Breast epithelium (tissue), 3 donors: ENCODE results near the gene EEF1AKMT2.

ENCODE experiments used
- POLR2A ChIP-seq: fragments of 450-650 bp; IDR thresholded peaks from one replicate; pipeline ENCODE4 v1.6.1; 2016; ENCODE audit warnings: antibody characterized with exemption, mild to moderate bottlenecking, moderate library complexity
- POLR2AphosphoS5 ChIP-seq, 3 donors: sonication (generic); formaldehyde crosslinking; IDR thresholded peaks; one replicate each; pipeline ENCODE4 v1.6.1; 2017; ENCODE audit warnings: antibody characterized with exemption in 3 of 3
- TF ChIP-seq, protein P1 (sequence below), 3 donors: fragments of 450-650 bp; IDR thresholded peaks; one replicate each; pipeline ENCODE4 v1.5.1; 2016 to 2017; ENCODE audit warnings: antibody characterized with exemption in 3 of 3, mild to moderate bottlenecking in 3 of 3, moderate library complexity in 3 of 3

DNA sequence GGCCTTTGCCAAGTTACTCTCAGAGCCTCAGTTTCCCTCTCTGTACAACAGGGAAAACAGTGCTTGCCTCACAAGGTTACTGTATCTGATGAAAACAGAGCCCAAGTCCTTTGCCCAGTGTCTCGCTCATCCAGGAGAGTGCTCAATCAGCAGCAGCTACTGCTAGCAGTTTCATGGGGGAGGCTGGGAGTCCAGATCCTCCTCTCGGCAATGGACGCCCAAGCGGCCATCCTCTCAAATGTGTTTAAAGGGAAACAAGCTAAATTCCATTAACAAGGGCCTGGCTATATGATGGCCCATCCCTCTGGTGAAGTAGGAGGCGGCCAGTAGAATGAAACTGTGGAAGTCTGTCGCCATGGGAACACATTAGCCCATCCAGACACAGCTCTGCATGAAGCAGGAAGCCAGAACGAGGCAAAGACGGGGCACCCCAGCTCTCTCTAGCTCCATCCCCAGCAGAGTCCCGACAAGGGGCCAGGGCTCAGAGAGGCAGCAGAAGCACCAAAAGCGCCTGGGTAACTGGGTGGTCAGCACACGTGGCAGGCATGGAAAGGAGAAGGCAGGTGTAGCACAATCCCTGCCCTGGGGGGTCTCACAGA is 82.7 kb downstream of the EEF1AKMT2 start:
- TF ChIP-seq, protein P1, sequence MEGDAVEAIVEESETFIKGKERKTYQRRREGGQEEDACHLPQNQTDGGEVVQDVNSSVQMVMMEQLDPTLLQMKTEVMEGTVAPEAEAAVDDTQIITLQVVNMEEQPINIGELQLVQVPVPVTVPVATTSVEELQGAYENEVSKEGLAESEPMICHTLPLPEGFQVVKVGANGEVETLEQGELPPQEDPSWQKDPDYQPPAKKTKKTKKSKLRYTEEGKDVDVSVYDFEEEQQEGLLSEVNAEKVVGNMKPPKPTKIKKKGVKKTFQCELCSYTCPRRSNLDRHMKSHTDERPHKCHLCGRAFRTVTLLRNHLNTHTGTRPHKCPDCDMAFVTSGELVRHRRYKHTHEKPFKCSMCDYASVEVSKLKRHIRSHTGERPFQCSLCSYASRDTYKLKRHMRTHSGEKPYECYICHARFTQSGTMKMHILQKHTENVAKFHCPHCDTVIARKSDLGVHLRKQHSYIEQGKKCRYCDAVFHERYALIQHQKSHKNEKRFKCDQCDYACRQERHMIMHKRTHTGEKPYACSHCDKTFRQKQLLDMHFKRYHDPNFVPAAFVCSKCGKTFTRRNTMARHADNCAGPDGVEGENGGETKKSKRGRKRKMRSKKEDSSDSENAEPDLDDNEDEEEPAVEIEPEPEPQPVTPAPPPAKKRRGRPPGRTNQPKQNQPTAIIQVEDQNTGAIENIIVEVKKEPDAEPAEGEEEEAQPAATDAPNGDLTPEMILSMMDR (IDR thresholded peaks at IDR 0.05): no peak
- no peak for TF ChIP-seq POLR2A
- no peak for TF ChIP-seq POLR2AphosphoS5 (IDR thresholded peaks at IDR 0.05)
